Endodermal cell (in vitro differentiated cells): ENCODE data around the gene PREP. TPM values are rescaled to one million over a fixed set of nuclear protein-coding genes. Genes with fewer than 3 reads are reported as not detected.

Source experiments
- DNase-seq: peaks from one replicate; pipeline ENCODE4 v3.0.0-alpha.2; 2017
- H3K27ac ChIP-seq: 2 replicates; pipeline ENCODE4 v1.5.1; 2013; ENCODE audit warnings: mild to moderate bottlenecking, low read depth, low read length, moderate library complexity
- H3K27me3 ChIP-seq: 2 replicates; pipeline ENCODE4 v1.6.1; 2013; ENCODE audit warnings: mild to moderate bottlenecking, low read length, moderate library complexity; ENCODE audit not compliant: insufficient read depth, control insufficient read depth, poor library complexity, severe bottlenecking
- H3K36me3 ChIP-seq: 2 replicates; pipeline ENCODE4 v1.7.0; 2013; ENCODE audit warnings: mild to moderate bottlenecking, low read length, moderate library complexity; ENCODE audit not compliant: control insufficient read depth, insufficient read depth
- H3K4me1 ChIP-seq: one replicate; pipeline ENCODE4 v1.7.0; 2013; ENCODE audit warnings: low read length; ENCODE audit not compliant: control insufficient read depth, insufficient read depth
- H3K4me3 ChIP-seq: 2 replicates; pipeline ENCODE4 v1.5.1; 2013; ENCODE audit warnings: mild to moderate bottlenecking, low read length, moderate library complexity
- H3K9ac ChIP-seq: 2 replicates; pipeline ENCODE4 v1.6.1; 2013; ENCODE audit warnings: mild to moderate bottlenecking, low read length, moderate library complexity; ENCODE audit not compliant: poor library complexity, severe bottlenecking; ENCODE audit errors: extremely low read depth
- H3K9me3 ChIP-seq: 2 replicates; pipeline ENCODE4 v1.6.1; 2013; ENCODE audit warnings: mild to moderate bottlenecking, low read length, moderate library complexity; ENCODE audit not compliant: control insufficient read depth
- H3K27ac Mint-ChIP-seq: 2 replicates; pipeline ENCODE4 v1.8.0; 2020; ENCODE audit warnings: mixed read lengths
- H3K27me3 Mint-ChIP-seq: 2 replicates; pipeline ENCODE4 v1.8.0; 2021; ENCODE audit warnings: mild to moderate bottlenecking, mixed read lengths; ENCODE audit not compliant: insufficient read depth
- H3K36me3 Mint-ChIP-seq: 2 replicates; pipeline ENCODE4 v1.8.0; 2020; ENCODE audit warnings: low read depth, mixed read lengths
- H3K4me1 Mint-ChIP-seq: 2 replicates; pipeline ENCODE4 v1.8.0; 2020; ENCODE audit warnings: mixed read lengths
- H3K4me3 Mint-ChIP-seq: 2 replicates; pipeline ENCODE4 v1.8.0; 2020; ENCODE audit warnings: mild to moderate bottlenecking, moderate library complexity, mixed read lengths
- H3K9me3 Mint-ChIP-seq: 2 replicates; pipeline ENCODE4 v1.8.0; 2020; ENCODE audit warnings: mild to moderate bottlenecking, mixed read lengths
- WGBS, 2 experiments: methylation state at CpG; one replicate each; pipeline versions ENCODE4 v1.1.5 to v1.1.7; 2013; ENCODE audit warnings: missing lambda C conversion rate in 2 of 2, mixed read lengths in 1 of 2; ENCODE audit not compliant: insufficient coverage in 1 of 2, insufficient read length in 1 of 2; 5-methylcytosine and 5-hydroxymethylcytosine counted together
- total RNA-seq, 2 donors: library from RNA; stranded (reverse); fragmentation: NEBNext Ultra II Directional in 1 of 2; extraction: Animal tissue kit (Norgen Biotek cat#: 25700) in 1 of 2; gene quantifications; 2 replicates in 1 of 2; 3 replicates in 1 of 2; pipeline ENCODE4 v1.2.1, GENCODE V29; 2021
- TF ChIP-seq, protein P1 (sequence below): fragments of 200-600 bp; sonication (generic); conservative IDR thresholded peaks from 2 replicates; pipeline ENCODE4 v1.5.0; 2021; ENCODE audit warnings: antibody characterized with exemption, mild to moderate bottlenecking

Gene PREP
- total RNA-seq, 2 donors from 2014 or later, result 42.9 to 52.2 TPM

DNA sequence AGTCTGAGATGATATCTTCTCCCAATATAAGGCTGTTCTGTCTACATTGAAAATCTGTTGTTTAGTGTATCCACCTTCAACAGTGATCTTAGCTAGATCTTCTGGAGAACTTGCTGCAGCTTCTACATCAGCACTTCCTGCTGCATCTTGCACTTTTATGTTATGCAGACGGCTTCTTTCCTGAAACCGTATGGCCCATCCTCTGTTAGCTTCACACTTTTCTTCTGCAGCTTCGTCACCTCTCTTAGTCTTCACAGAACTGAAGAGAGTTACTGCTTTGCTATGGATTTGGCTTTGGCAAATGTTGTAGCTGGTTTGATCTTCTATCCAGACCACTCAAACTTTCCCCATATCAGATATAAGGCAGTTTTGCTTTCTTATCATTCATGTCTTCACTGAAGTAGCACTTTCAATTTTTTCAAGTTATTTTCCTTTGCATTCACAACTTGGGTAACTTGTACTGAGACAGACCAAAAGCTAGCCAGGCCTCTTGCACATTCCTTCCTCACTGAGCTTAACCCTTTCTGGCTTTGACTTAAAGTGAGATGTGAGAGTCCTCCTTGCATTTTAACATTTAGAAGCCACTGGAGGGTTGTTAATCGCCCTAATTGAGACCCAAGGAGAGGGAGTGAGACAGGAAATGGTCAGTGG lies 110.1 kb downstream of the PREP start:
- Histone ChIP-seq H3K27me3 (no peaks in the 10 kb centered on the region), H3K9me3 (peaks cover 11% of the 10 kb centered on the region), H3K36me3 (peaks cover 6% of the 10 kb centered on the region), H3K9ac (no peak overlapping the region), H3K4me3 (no peak overlapping the region), H3K27ac (no peak overlapping the region), H3K4me1 (peaks cover 5% of the 10 kb centered on the region)
- H3K27me3 Mint-ChIP-seq, result no peaks in the 10 kb centered on the region
- H3K4me1 Mint-ChIP-seq, result peaks cover 18% of the 10 kb centered on the region
- WGBS, 2 experiments, result 92 to 100% methylated on average over 2 to 4 of the region's 4 CpGs
- no peak overlapping the region for H3K27ac Mint-ChIP-seq
- H3K36me3 Mint-ChIP-seq, result peaks cover 20% of the 10 kb centered on the region
- H3K9me3 Mint-ChIP-seq, result peaks cover 6% of the 10 kb centered on the region
- DNase-seq, result no peak
- no peak overlapping the region for H3K4me3 Mint-ChIP-seq
- TF ChIP-seq, protein P1, sequence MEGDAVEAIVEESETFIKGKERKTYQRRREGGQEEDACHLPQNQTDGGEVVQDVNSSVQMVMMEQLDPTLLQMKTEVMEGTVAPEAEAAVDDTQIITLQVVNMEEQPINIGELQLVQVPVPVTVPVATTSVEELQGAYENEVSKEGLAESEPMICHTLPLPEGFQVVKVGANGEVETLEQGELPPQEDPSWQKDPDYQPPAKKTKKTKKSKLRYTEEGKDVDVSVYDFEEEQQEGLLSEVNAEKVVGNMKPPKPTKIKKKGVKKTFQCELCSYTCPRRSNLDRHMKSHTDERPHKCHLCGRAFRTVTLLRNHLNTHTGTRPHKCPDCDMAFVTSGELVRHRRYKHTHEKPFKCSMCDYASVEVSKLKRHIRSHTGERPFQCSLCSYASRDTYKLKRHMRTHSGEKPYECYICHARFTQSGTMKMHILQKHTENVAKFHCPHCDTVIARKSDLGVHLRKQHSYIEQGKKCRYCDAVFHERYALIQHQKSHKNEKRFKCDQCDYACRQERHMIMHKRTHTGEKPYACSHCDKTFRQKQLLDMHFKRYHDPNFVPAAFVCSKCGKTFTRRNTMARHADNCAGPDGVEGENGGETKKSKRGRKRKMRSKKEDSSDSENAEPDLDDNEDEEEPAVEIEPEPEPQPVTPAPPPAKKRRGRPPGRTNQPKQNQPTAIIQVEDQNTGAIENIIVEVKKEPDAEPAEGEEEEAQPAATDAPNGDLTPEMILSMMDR, result no peak

DNA sequence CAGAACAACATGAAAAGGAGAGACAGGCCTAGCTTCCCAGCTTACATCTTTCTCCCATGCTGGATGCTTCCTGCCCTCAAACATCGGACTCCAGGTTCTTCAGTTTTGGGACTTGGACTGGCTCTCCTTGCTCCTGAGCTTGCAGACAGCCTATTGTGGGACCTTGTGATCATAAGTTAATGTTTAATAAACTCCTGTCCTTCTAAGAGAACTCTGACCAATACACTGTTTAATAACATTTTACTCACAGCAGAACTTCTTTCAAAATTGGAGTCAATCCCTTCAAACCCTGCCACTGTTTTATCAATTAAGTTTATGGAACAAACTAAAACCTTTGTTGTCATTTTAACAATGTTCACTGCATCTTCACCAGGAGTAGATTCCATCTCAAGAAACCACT lies 111.4 kb downstream of the PREP start:
- H3K4me3 Mint-ChIP-seq, result no peak overlapping the region
- Histone ChIP-seq H3K9me3 (peaks cover 11% of the 10 kb centered on the region), H3K4me3 (no peak overlapping the region), H3K9ac (no peak overlapping the region), H3K27ac (no peak overlapping the region), H3K36me3 (peaks cover 10% of the 10 kb centered on the region), H3K27me3 (no peaks in the 10 kb centered on the region), H3K4me1 (peaks cover 5% of the 10 kb centered on the region)
- H3K9me3 Mint-ChIP-seq, result peaks cover 6% of the 10 kb centered on the region
- peaks cover 20% of the 10 kb centered on the region for H3K36me3 Mint-ChIP-seq
- WGBS, 2 experiments, result 90% methylated on average over 1 of the region's 1 CpG; no CpG with 5 or more reads in 1 of the 2 experiments
- DNase-seq, result no peak
- H3K27ac Mint-ChIP-seq, result no peak overlapping the region
- TF ChIP-seq, protein P1, result no peak
- H3K27me3 Mint-ChIP-seq, result no peaks in the 10 kb centered on the region
- H3K4me1 Mint-ChIP-seq, result peaks cover 18% of the 10 kb centered on the region

DNA sequence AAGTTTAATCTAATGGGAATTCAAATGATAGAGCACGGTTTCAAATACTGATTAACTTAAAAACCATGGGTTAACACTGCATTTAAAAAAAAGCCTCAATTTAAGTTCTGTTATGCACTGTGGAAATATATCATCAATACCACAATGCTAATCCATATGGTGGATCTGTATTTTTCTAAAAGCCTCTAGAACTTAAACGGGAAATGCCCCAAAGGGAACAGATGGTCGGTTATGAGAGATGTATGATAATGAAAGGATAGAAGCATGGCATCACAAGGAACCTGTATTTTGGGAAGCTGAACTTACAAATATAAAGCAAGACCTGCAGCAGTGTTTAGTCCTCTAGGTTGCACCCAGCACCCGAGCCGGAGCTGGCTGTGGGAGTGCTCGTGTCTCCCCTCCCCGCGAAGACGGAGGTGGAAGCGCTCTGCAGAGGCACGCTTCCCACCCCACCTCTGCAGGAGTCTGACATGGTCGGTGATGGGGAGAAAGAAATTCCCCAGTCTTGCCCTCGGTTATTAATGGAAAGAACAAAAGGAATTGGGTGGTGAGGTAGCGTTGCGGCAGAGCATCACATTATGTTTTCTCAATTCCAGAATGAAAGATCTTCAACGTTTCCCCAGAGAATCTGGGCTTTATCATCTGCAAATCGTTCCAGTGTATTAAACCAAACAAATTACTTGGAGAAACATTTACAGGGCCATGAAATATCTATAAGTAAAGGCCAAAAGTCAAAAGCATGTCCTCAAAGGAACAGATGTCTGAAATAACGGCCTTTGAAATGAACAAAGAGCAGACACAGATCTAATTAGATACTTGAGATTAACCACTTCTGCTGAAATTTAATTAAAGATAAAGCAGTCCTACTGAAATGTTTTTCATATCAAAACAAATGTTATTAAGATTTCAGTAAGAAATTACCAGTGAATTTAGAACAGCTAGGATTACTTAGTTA lies 120.0 kb downstream of the PREP start:
- no peaks in the 10 kb centered on the region for H3K27me3 Mint-ChIP-seq
- no peaks in the 10 kb centered on the region for H3K27me3 ChIP-seq
- H3K27ac Mint-ChIP-seq, result no peak overlapping the region
- no peak for DNase-seq
- no peak overlapping the region for H3K9ac ChIP-seq
- 92% methylated on average over 15 to 18 of the region's 18 CpGs for WGBS, 2 experiments
- peaks cover 36% of the 10 kb centered on the region for H3K36me3 ChIP-seq
- H3K4me3 ChIP-seq, result no peak overlapping the region
- H3K4me3 Mint-ChIP-seq, result no peak overlapping the region
- H3K9me3 ChIP-seq, result no peaks in the 10 kb centered on the region
- TF ChIP-seq, protein P1, result no peak
- no peaks in the 10 kb centered on the region for H3K4me1 Mint-ChIP-seq
- H3K4me1 ChIP-seq, result no peaks in the 10 kb centered on the region
- peaks cover 34% of the 10 kb centered on the region for H3K36me3 Mint-ChIP-seq
- H3K27ac ChIP-seq, result no peak overlapping the region
- no peaks in the 10 kb centered on the region for H3K9me3 Mint-ChIP-seq
